ENCODE data around the gene PDCD4. TPM values are rescaled to one million over a fixed set of nuclear protein-coding genes. Genes with fewer than 3 reads are reported as not detected.

Gene PDCD4
- total and polyA plus RNA-seq, 2 of the 8 experiments (the other 6 are each of a cell fraction or from before 2014, with no cell fraction given) = 3.3 to 26.8 TPM

- CTCF ChIA-PET (ENCODE audit: partially characterized antibody) = interaction anchor here (0.9 to 1.1 kb wide), 2 partner anchors 11 to 68 kb away, joined by 3 read pairs; no protein-coding TSS in a partner anchor
- no peak overlapping the region for H2BK12ac ChIP-seq (ENCODE audit: low read depth, low read length)
- H3K36me3 ChIP-seq (ENCODE audit: control insufficient read depth in 2 of 4, insufficient read depth in 4 of 4, low read length in 3 of 4) = no peaks in the 10 kb centered on the region; a peak in 1 of 8 replicates
- H3K79me2 ChIP-seq (ENCODE audit: control insufficient read depth in 1 of 2, insufficient read depth in 2 of 2, low read length in 2 of 2) = no peaks in the 10 kb centered on the region
- no peak overlapping the region for H3K18ac ChIP-seq (ENCODE audit: extremely low read depth, low read length)
- H3K56ac ChIP-seq (replicated peaks; ENCODE audit: insufficient read length, low read depth, low read length) = no peak overlapping the region
- H2BK15ac ChIP-seq (ENCODE audit: low read length) = no peak overlapping the region
- no peaks in the 10 kb centered on the region for H3K9me3 ChIP-seq (ENCODE audit: insufficient read depth in 2 of 2, low read depth in 1 of 2, low read length in 1 of 2)
- H4K8ac ChIP-seq (ENCODE audit: extremely low read depth, insufficient read depth, low read length) = no peak overlapping the region
- H3K4me1 ChIP-seq (replicated peaks in 1 of 4; ENCODE audit: control insufficient read depth in 3 of 4, insufficient read depth in 4 of 4, low read length in 3 of 4) = peaks cover 0 to 4% (median 0%) of the 10 kb centered on the region in 4 experiments; a peak in 2 of 7 replicates
- H3K79me1 ChIP-seq (ENCODE audit: low read depth, low read length) = no peaks in the 10 kb centered on the region
- no peak overlapping the region for H4K91ac ChIP-seq (replicated peaks; ENCODE audit: insufficient read length, low read length)
- no peak overlapping the region for H3K4ac ChIP-seq (replicated peaks; ENCODE audit: insufficient read length, low read depth, low read length)
- no peak overlapping the region for H2BK120ac ChIP-seq (replicated peaks; ENCODE audit: low read depth, low read length)
- no peaks in the 10 kb centered on the region for H4K20me1 ChIP-seq (replicated peaks in 1 of 2; ENCODE audit: control insufficient read depth in 1 of 2, insufficient read depth in 2 of 2, low read length in 2 of 2)
- no peak overlapping the region for H3K27ac ChIP-seq (ENCODE audit: low read depth, low read length)
- no peak overlapping the region for H2BK20ac ChIP-seq (ENCODE audit: low read length)
- no peak overlapping the region for H3K14ac ChIP-seq (ENCODE audit: insufficient read length)
- DNase-seq (ENCODE audit: low read depth in 1 of 2, low spot score in 2 of 2) = no peak
- H4K5ac ChIP-seq (ENCODE audit: insufficient read length, low read depth, low read length) = no peak overlapping the region
- no peak overlapping the region for H2AFZ ChIP-seq (ENCODE audit: low read length)
- no peak overlapping the region for H3K4me3 ChIP-seq (ENCODE audit: extremely low read depth in 1 of 4, insufficient read depth in 2 of 4, low read depth in 3 of 4, low read length in 4 of 4)
- no peak overlapping the region for H2BK5ac ChIP-seq (ENCODE audit: low read depth, low read length)
- POLR2A ChIA-PET (ENCODE audit: partially characterized antibody) = no interaction called here
- H3K4me2 ChIP-seq (ENCODE audit: insufficient read depth in 1 of 2, low read depth in 2 of 2, low read length in 2 of 2) = no peak overlapping the region
- no peak overlapping the region for H2AK5ac ChIP-seq (ENCODE audit: low read depth, low read length)
- no peak for FAIRE-seq
- 91% methylated on average over 6 of the region's 6 CpGs; no CpG with 5 or more reads in 1 of the 2 experiments for WGBS, 2 experiments (ENCODE audit: extremely low coverage in 1 of 2, insufficient coverage in 1 of 2, insufficient read length in 1 of 2, insufficient replicate concordance in 2 of 2, low coverage in 1 of 2, low lambda C conversion rate in 2 of 2, missing lambda C conversion rate in 1 of 2)
- no peaks in the 10 kb centered on the region for H3K27me3 ChIP-seq (replicated peaks in 1 of 4; ENCODE audit: control insufficient read depth in 3 of 4, extremely low read depth in 1 of 4, insufficient read depth in 3 of 4, low read length in 3 of 4)
- no peaks in the 10 kb centered on the region; the same call in 1 of the 2 replicates for H3K23me2 ChIP-seq (ENCODE audit: low read depth, low read length)
- H3K9ac ChIP-seq (replicated peaks in 1 of 4; ENCODE audit: extremely low read depth in 1 of 4, low read depth in 3 of 4, low read length in 3 of 4) = no peak overlapping the region
- H3K23ac ChIP-seq (ENCODE audit: insufficient read length) = no peak overlapping the region
- TF ChIP-seq SRF (IDR thresholded peaks at IDR 0.05; ENCODE audit: low read depth, low read length) (no peak), POU5F1 (IDR thresholded peaks at IDR 0.05; ENCODE audit: low read depth, low read length) (no peak), CTBP2 (IDR thresholded peaks at IDR 0.05; ENCODE audit: borderline replicate concordance, insufficient read depth, insufficient read length, low read length) (no peak), CHD1 (IDR thresholded peaks at IDR 0.05; ENCODE audit: low read depth, low read length) (no peak), EGR1 (IDR thresholded peaks at IDR 0.05; ENCODE audit: borderline replicate concordance, low read depth, low read length) (no peak), KDM1A (IDR thresholded peaks at IDR 0.05; ENCODE audit: borderline replicate concordance, low read length) (no peak), NANOG (IDR thresholded peaks at IDR 0.05; ENCODE audit: insufficient read depth, low read depth, low read length, poor library complexity, severe bottlenecking) (no peak), SAP30 (IDR thresholded peaks at IDR 0.05; ENCODE audit: insufficient read depth, insufficient replicate concordance, low read length) (no peak), CBX5 (IDR thresholded peaks at IDR 0.05; ENCODE audit: low read depth, low read length) (no peak), SP4 (IDR thresholded peaks at IDR 0.05; ENCODE audit: low read length) (no peak), RFX5 (IDR thresholded peaks at IDR 0.05; ENCODE audit: borderline replicate concordance, low read depth, low read length) (no peak), PHF8 (conservative IDR thresholded peaks at IDR 0.05; ENCODE audit: low read depth, low read length) (no peak), HDAC2 (IDR thresholded peaks at IDR 0.05; ENCODE audit: borderline replicate concordance in 1 of 2, low read depth in 2 of 2, low read length in 2 of 2) (no peak), TAF7 (optimal IDR thresholded peaks at IDR 0.05; ENCODE audit: borderline replicate concordance, low read depth, low read length) (no peak)
These were observed 8.8 kb upstream of the PDCD4 start for GRCh38 chr10:110862961-110863360.
